ENCODE results near the gene PHACTR1.
A peak's percentile ranks its signal among the peaks of the same experiment; 100 is the strongest.

The PHACTR1 gene

GRCh38 chr6:13331516-13332348, 615.2 kb downstream of the PHACTR1 start:
- no peak for DNase-seq (ENCODE audit: low read depth in 1 of 2, low spot score in 1 of 2)

GRCh38 chr6:13332349-13332706, 615.8 kb downstream of the PHACTR1 start:
- DNase-seq (ENCODE audit: low read depth in 1 of 2, low spot score in 1 of 2) = no peak

- no peak for DNase-seq (ENCODE audit: low read depth in 1 of 2, low spot score in 1 of 2)
Observed at GRCh38 chr6:13334953-13335352, 618.4 kb downstream of the PHACTR1 start.

- peak; percentile 41 to 77 for DNase-seq (ENCODE audit: low read depth in 1 of 2, low spot score in 1 of 2)
Observed at GRCh38 chr6:13336553-13336952, 620.0 kb downstream of the PHACTR1 start.

GRCh38 chr6:13338038-13338437, 621.5 kb downstream of the PHACTR1 start:
- DNase-seq (ENCODE audit: low read depth in 1 of 2, low spot score in 1 of 2) = no peak
